Superior temporal gyrus (tissue), 1 donor: ENCODE data around the gene ARL8B.
"Not testable (repeated sequence)": the region's sequence is repeated elsewhere in the genome, so short reads cannot be mapped to it uniquely, and the experiment has no call there.

ENCODE experiments used
- DNase-seq: peaks from one replicate; pipeline ENCODE4 v3.0.0-alpha.2; 2016; ENCODE audit errors: extremely low spot score

ARL8B gene

DNA sequence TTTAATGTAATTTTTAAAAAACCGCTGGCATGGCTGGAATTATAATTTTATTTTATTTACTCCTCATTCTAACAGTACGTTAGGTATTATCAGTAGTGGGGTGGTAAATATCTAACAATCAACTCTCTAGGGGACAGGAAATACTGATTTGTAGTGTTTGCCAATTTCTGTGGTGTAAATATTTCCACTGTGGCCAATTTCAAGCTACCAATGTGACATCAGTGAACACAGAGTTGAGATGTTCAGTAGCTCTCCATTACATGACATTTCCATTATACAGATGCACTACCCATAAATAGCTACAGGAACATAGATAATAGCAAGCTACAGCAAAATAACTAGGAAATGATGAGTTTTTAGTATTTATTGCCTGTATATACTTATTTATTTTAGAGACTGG is 10.0 kb upstream of the ARL8B start:
- no peak for DNase-seq

DNA sequence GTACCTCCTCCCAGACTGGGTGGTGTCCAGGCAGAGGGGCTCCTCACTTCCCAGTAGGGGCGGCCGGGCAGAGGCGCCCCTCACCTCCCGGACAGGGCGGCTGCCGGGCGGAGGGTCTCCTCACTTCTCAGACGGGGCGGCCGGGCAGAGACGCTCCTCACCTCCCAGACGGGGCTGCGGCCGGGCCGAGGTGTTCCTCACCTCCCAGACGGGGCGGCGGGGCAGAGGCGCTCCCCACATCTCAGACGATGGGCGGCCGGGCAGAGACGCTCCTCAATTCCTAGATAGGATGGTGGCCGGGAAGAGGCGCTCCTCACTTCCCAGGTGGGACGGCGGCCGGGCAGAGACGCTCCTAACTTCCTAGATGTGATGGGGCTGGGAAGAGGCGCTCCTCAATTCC is 8.4 kb upstream of the ARL8B start:
- not testable (repeated sequence) for DNase-seq

DNA sequence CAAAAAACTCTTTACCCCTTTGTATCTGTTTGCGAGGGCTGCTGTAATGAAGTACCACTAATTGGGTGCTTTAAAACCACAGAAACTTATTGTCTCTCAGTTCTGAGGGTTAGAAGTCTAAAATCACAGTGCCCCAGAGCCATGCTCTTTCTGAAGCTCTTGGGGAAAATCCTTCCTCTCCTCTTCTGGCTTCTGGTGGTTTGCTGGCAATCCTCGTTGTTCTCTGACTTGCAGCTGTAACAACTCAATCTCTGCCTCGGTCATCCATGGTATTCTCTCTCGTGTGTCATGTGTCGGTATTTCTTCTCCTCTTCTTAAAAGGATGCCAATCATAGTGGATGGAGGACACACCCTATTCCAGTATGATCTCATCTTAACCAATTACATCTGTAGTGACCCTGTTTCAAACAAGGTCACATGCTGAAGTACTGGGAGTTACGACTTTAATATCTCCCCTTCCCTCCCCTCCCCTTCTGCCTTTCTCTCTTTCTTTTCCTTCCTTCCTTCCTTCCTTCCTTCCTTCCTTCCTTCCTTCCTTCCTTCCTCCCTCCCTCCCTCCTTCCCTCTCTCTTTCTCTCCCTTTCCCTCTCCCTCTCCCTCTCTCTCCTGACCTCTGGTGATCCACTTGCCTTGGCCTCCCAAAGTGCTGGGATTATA is 6.5 kb upstream of the ARL8B start:
- DNase-seq: no peak

DNA sequence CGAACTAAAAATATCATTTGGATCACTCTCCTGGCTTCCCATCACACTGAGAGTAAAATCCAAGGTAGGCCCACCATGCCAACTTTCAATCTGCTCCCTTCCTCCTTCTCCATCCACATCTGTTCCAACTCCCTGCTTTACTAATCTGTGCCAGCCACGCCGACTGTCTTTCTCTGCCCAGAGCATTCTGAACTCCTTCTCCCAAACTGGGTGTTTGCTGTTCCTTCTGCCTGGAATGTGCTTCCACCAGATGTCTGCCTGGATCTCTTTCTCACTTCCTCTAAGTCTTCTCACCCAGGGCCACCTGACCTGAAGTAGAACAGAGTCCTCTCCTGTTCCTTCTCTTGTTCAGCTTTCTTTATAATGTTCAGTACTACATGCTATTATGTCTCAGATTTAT is 5.6 kb upstream of the ARL8B start:
- peak; percentile 46 for DNase-seq

DNA sequence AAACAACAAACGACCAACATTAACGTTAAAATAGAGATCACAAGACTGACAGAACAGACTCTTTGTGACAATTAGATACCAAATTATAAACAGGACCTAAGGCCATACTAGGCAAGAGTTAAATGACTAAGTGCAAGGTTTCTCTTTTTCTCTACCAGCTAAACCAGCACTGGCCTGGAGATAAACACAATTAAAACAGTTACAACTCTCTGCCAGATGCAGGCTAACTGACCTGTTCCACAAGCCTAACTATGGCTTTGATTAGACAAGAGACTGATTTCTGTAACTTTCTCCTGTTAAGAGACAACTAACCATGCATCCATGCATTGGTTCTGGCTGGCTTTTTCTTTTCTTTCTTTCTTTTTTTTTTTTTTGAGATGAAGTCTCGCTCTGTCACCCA is 1.6 kb upstream of the ARL8B start:
- no peak for DNase-seq

DNA sequence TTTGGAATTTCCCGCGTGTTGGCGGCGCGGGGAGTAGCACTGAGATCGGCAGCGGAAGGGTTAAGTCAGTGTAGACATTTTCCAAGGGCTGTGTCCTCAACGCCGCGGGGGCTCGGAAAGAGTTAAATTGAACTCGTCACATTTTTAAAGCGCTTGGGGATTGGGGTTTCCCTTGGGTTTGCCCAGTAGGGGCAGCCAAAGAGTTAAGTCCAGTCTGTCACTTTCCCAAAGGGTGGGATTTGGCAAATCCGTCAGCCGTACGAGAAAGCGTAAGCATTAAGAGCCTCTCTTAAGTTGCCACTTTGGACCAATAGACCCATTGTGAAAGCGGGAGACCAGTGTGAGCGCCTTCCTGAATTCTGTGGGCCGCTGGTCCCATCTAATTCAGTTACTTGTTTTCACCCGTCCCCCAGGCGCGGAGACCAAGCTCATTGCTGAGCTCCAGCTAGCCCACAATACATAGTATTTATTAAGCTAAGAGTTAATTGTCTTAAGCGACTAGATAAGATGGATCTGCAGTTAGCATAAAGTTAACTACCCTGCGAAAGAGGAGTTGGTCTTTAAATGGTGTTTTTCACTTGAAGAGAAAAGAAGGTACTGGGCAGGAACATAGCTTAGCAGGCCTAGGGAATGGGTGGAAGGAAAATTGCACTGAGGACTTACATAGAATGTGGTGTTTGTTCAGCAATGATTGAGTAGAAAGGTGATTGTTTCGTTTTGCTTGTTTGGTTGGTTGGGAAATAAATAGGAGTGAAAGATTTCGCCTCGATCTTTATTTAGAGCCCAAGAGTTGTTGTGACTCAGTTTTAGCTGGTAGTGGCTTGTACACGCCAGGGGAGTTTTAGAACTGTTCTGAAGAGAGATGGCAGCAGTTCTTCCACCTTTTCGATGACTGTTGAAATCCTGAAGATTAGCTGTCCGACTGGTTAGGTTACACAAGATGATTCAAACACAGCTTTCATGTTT is 932 bp downstream of the ARL8B start:
- peak; percentile 48 for DNase-seq

DNA sequence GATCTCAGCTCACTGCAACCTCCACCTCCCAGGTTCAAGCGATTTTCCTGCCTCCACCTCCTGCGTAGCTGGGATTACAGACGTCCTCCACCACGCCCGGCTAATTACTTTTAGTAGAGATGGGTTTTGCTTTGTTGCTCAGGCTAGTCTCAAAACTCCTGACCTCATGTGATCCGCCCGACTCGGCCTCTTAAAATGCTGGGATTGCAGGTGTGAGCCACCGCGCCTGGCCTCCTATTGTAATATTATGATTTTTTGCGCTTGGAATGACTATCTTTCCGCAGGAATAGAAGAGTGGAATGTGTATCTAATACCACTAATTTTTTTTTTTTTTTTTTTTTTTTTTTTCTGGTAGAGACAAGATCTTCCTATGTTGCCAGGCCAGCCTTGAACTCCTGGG is 1.8 kb downstream of the ARL8B start:
- no peak for DNase-seq

DNA sequence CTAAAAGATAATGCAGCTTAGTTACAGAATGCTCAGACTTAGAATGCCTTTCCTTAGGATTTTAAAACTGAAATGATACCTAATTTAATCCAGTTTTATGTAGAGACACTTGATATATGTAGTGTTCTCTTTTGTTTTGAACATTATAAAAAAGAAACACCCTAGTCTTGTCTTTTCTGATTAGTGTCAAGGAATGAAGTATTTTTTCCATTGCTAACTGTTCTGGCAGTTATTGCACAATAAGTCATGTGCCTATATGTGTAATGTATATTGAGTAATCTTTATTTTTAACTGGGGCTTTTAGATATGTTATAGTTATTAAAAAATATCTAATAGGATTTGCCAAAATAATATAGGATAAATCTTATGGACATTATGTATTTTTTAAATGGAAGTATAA is 4.5 kb downstream of the ARL8B start:
- DNase-seq: no peak

DNA sequence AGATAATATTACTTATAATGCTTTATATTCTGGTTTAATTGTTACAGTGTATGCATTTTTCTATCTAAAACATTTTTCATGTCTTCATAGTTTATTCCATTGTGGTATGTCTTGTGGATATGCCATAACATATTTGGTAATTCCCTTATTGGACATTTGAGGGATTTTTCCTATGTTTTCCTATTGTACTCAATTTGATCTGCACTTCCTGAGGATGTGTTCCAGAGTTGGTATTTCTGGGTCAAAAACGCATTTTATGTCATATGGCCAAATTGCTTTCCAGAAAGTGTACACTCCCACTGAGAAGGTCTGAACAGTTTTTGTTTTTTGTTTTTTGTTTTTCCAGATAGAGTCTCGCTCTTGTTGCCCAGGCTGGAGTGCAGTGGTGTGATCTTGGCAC is 6.8 kb downstream of the ARL8B start:
- DNase-seq: no peak

DNA sequence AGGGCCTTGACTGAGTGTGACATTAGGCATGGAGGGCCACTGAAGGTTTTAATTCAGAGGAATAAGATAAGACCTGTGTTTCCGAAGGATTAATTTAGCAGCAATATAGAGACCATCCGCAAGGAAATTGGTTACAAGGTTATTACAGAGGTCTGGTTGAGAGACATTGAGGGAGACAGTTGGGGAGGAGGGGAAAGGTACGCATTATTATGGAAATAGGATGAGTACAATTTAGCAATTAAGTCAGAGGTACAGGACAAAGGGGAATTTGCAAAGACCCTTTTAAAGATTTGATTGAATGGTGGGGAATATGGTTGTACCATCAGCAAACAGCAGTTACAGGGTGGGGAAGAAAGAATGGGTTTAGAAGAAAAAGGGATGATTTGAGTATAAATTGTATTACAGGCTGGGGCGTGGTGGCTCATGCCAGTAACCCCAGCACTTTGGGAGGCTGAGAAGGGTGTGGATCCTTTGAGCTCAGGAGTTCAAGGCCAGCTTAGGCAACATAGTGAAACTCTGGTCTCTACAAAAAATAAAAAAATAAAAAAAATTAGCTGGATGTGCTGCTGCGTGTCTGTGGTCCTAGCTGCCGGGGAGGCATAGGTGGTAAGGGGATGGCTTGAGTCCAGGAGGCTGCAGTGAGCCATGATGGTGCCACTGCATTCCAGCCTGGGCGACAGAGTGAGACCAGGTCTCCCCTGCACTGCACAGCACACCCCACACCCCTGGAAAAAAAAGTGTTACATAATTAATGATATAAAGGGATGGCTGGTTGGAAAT is 11.3 kb downstream of the ARL8B start:
- DNase-seq: no peak

DNA sequence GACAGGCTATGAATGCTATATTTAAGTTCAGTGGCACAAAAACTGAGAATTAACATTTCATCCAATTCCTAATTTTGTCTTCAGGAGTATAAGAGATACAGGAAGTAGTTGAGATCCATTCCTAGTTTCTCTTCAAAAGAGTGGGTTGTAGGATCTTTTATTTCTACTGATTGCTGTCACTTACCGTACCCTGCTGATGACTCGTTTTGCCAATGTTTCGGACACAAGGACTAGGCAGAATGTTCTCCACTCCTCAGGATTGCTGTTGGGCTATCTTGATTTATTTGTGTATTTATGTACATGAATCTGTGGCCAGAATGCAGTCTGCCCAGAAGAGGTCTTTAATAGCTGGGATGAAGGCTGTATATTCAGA is 11.9 kb downstream of the ARL8B start:
- no peak for DNase-seq

DNA sequence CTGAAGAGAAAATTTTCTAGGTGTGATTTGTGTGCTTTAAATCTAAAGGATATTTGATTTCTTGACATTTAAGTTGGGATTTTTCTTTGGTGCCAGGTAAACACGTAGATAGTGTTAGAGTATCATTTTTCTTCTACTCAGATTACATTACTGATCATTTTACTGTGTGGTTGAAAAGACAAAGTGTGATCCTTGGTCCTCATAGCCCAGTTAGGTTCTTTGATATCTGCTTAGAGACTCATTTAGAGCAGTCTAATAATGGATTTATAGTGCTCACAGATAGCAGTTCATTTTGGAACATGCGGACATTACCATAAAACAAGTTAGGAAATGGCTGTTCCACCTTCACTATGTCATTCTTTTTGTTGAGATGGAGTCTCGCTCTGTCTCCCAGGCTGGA is 12.4 kb downstream of the ARL8B start:
- DNase-seq: no peak

DNA sequence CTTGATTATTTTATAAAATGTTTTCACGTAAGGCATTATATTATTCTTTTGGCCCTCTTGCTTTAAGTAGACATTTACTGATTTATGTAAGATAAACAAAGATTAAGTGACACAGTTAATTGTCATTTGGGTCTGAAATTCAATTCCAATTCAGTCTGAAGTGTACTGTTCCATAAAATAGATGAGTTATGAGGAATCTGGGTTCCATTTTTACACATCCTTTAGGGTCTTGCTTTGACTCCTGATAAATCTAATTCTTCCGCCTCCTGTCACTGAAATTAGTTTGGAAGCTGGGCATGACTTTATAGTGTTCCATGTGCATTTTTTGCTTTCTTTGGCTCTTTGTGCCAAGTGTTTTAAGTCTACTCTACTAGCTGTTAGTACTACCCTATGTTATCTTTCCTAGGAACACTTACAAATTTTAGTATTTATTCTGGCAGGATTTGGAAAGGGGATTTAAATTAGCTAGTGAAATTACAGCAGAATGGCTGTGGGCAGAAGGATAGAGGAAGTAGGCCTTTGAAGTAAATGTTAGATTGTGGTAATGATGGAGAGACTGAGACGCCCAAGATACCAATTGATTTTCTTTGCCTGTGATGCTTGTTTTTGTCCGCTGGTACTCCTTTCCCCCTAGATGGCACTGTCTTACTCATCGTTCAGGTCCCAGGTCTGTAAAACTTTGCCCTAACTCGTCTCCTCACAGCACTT is 14.3 kb downstream of the ARL8B start:
- DNase-seq: no peak

DNA sequence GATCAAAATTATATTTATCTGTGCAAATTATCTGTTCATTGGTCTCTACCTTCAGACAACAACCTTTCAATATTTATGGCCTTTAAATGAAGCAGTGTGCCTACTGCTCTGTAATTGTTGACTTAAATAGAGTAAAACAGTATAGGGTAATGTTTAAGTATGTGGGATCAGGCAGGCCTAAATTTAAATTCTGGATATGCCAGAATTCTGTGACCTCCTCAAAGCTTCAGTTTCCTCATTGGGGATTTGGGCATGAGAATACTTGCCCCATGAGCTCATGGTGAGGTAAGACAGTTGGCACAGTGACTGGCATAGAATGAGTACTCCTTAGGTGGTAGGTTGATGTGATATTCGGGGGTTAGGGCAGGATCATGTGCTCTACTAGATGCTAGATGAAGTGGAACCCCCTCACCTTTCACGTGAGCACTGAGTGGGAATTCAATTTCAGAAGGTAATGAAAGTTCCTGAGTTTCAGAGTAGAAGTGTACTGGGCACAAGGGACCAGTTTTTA is 14.9 kb downstream of the ARL8B start:
- no peak for DNase-seq

DNA sequence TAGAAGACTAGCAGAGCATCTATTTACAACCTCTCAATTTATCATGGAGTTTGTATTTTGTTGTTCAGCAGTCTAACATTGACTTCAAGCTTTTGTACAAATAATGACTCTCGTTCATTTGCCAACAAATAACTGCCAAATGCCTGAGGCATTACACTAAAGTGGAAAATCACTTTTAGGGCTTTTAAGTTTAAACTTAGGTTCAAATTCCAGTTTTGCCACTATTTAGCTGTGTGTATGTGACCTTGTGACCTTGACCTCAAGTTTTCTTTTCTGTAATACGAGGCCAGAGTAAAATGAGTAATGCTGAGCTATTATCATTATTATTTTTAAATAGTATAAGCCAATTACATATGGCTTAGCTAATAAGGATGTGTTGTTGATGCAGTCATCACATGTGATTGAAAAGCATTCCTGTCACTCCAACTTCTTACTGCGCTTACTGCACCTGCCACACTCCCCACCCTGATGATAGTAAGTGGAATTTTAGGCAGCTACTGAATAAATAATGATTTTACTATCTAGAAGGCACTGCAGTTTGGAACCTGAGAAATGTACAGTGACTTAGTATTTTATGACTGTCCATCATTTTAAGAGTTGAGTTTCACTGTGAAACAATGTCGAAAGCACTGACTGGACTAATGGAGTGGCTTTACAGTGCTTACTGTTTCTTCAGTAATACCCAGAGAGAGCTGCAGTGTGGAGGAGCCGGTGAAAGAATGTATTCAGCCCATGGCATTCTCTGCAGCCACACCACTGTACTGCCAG is 16.3 kb downstream of the ARL8B start:
- DNase-seq: peak; percentile 40

DNA sequence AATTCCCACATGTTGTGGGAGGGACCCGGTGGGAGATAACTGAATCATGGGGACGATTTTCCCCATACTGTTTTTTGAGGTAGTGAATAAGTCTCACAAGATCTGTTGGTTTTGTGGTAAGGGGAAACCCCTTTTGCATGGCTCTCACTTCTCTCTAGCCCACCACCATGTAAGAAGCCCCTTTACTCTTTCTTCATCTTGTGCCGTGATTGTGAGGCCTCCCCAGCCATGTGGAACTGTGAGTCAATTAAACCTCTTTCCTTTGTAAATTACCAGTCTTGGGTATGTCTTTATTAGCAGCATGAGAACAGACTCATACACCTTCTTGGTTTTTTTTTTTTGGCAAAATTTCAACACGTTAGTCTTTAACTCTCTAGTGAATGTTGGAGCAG is 18.1 kb downstream of the ARL8B start:
- no peak for DNase-seq

DNA sequence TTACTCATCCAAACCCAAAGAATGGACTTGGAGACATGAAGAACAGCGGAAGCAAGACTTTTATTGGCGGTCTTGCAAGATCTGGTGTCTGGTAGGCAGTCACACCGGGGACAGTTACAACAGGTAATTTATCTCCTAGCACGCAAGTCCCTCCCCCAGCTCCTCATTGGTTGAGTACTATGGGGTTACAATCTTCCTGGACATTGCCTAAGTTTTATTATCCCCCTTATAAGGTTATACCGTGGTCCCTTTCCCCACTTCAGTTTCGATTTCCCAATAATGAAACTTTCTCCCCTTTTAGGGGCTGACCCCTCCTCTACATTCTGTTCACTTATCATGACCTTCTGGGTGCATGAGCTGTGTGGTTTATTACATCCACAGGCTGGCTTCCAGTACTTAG is 18.7 kb downstream of the ARL8B start:
- DNase-seq: no peak

DNA sequence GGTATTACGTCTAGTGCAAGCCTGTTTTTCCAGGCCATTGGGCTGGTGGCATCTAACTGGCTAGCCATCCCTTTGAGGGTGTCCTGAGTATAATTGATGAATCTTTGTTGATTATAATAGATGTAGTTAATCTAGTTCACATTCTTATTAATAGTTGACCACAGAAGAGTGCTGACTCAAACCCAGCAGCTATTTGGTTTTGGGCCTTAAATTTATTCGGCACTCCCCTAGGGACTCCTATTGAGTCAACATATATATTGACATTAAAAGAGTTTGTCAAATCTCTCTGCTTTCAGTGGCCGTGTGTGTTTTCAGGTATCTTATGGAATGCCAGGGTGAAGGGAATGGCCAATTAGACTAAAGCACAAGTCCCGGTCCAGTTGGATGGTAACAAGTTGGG is 19.7 kb downstream of the ARL8B start:
- DNase-seq: no peak

DNA sequence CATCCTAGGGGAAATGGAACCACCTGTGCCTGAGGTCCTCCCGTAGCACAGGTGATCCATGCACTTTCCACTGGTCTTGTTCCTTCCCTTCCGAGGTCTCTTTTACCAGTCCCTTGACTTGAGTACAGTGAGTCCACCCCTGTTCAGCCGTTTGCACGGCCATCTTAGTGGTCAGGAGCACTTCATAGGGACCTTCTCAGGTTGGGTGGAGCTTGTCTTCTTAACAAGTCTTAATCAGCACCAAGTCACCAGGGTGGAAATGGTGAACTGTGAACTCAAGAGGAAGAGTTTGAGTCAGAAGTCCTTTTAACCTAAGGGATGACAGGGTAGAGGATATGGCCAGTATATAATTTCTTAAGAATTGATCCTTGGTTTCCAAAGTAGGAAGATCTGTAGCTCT is 21.4 kb downstream of the ARL8B start:
- DNase-seq: no peak

DNA sequence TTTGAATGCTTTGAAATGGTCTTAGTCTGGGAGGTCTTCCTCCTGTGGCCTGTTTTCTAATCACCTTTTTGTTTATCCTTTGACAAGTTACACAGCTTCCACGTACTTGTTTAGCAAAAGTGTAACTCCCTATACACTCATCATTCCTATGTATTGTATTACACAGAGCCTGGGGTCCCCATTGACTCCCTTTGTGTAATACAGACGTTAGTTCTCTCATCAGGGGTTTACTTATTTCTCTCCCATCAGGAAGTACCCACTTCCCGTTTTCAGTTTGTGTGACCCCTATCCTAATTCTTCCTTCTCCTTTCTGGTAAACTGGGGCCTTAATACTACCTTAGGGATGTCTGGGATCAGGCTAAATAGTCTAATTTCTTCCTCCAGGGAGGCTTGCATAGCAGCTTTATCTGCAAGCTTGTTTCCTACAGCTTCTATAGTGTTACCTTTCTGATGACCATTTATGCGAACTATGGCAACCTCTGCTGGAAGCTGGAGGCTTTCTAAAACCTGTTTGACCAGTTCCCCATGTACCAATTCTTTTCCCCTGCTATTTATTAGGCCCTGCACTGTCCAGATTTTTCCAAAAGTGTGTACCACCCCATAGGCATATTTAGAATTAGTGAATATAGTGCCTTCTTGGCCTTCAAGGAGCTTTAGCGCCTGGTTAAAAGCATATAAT is 22.4 kb downstream of the ARL8B start:
- DNase-seq: no peak
